Heart left ventricle (tissue), 13 donors: ENCODE results near the gene HSPB3.

Experiments used
- POLR2A ChIP-seq, 2 donors: fragments of 450-650 bp; IDR thresholded peaks; one replicate each; pipeline ENCODE4 v1.6.1; 2017; ENCODE audit warnings: antibody characterized with exemption in 2 of 2, mild to moderate bottlenecking in 2 of 2, moderate library complexity in 2 of 2
- TF ChIP-seq, protein P1 (sequence below), 12 donors: fragments of 200-600 bp; sonication (generic) in 4 of 12; IDR thresholded peaks; one replicate each; pipeline versions ENCODE4 v1.5.0 to v1.8.0; 2018 to 2022; ENCODE audit warnings: antibody characterized with exemption in 12 of 12, mild to moderate bottlenecking in 5 of 12
- donor health status: ischemic (EF 13 %, LVEDD 7.1; RV severe dilation, severe dysfunction).
- donor health status: DM: no; HTN: yes; CAD: no.
- donor health status: DM: no; HTN: no; CAD: no.
- donor health status: ischemic (EF 25% LVEDD 6.9; RV normal size, moderate dysfunction).
- donor health status: ischemic (EF 25% LVEDD 5.7; RV mildly dilated, moderate dysfunction).
- donor health status: ischemic (EF 35%, LVEDD 5.7; RV mildly dilated, moderate dysfunction).
- donor health status: nonischemic (EF 11% LVEDD 7.7; RV severe dilation, severe dysfunction).
- donor health status: DM: yes; HTN: yes; CAD: no.
- donor health status: PGD.
- donor health status: ischemic (EF 29% LVEDD 5.4; RV normal size, mild dysfunction).
- donor health status: nonischemic (EF 23%, LVEDD 6.1; RV moderate dilation, normal function).

DNA sequence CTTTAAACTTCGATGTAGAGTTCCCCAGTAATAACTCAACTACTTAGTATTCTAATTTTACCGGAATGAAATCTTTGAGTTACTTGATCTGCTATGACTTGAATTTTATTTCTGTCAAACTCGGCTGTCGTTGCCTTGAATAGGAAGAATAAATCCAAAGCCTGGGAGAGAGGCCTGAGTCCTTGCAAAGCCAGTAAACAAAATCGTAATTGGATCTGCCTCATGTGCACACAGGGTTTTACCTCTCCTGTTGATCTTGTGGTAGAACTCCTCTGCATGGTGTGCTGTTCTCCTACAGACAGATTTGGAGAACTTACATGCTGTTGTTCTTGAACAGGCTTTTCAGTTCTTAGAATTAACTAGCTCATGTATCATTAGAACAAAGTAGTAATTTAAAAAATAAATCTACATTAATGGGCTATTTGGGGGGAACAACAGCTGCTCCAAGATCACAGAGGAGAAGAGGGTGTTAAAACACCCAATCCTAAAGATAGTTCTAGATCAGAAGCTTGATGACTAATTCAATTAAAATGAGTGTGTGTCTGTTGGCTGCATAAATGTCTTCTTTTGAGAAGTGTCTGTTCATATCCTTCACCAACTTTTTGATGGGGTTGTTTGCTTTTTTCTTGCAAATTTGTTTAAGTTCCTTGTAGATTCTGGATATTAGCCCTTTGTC lies 28.9 kb downstream of the HSPB3 start:
- TF ChIP-seq, protein P1, sequence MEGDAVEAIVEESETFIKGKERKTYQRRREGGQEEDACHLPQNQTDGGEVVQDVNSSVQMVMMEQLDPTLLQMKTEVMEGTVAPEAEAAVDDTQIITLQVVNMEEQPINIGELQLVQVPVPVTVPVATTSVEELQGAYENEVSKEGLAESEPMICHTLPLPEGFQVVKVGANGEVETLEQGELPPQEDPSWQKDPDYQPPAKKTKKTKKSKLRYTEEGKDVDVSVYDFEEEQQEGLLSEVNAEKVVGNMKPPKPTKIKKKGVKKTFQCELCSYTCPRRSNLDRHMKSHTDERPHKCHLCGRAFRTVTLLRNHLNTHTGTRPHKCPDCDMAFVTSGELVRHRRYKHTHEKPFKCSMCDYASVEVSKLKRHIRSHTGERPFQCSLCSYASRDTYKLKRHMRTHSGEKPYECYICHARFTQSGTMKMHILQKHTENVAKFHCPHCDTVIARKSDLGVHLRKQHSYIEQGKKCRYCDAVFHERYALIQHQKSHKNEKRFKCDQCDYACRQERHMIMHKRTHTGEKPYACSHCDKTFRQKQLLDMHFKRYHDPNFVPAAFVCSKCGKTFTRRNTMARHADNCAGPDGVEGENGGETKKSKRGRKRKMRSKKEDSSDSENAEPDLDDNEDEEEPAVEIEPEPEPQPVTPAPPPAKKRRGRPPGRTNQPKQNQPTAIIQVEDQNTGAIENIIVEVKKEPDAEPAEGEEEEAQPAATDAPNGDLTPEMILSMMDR (IDR thresholded peaks at IDR 0.05), result no peak
- TF ChIP-seq POLR2A (IDR thresholded peaks at IDR 0.05), result no peak
